Kasumi-1 (cell line): ENCODE data around the gene ZFP91.

Source experiments
- DNase-seq, 2 experiments: peaks; one replicate each; lab custom pipeline; 2025; lab: John Stamatoyannopoulos, UW

ZFP91 gene

GRCh38 chr11:58582437-58582836 lies 3.6 kb downstream of the ZFP91 start:
- no peak for DNase-seq

GRCh38 chr11:58586998-58587397 lies 8.1 kb downstream of the ZFP91 start:
- peak in 1 of 2 experiments; percentile 26 for DNase-seq

- DNase-seq: no peak
Measured at GRCh38 chr11:58591659-58592058, 12.8 kb downstream of the ZFP91 start.

- DNase-seq: no peak
Measured at GRCh38 chr11:58592760-58593472, 14.1 kb downstream of the ZFP91 start.

- DNase-seq: no peak
Measured at GRCh38 chr11:58594826-58595225, 16.0 kb downstream of the ZFP91 start.

GRCh38 chr11:58596621-58597020 lies 17.8 kb downstream of the ZFP91 start:
- DNase-seq: no peak

- DNase-seq: no peak
Measured at GRCh38 chr11:58597486-58598144, 18.8 kb downstream of the ZFP91 start.

GRCh38 chr11:58600510-58600909 lies 21.6 kb downstream of the ZFP91 start:
- DNase-seq: no peak

- no peak for DNase-seq
Measured at GRCh38 chr11:58606930-58607714, 28.3 kb downstream of the ZFP91 start.

GRCh38 chr11:58608331-58608730 lies 29.5 kb downstream of the ZFP91 start:
- no peak for DNase-seq

- DNase-seq: peak; percentile 72 to 76
Measured at GRCh38 chr11:58609723-58610122, 30.9 kb downstream of the ZFP91 start.

GRCh38 chr11:58613228-58613627 lies 34.4 kb downstream of the ZFP91 start:
- DNase-seq: no peak

- DNase-seq: no peak
Measured at GRCh38 chr11:58615559-58615958, 36.7 kb downstream of the ZFP91 start.

- no peak for DNase-seq
Measured at GRCh38 chr11:58616594-58616993, 37.7 kb downstream of the ZFP91 start.

- peak in 1 of 2 experiments; percentile 25 for DNase-seq
Measured at GRCh38 chr11:58617976-58618557, 39.2 kb downstream of the ZFP91 start.

GRCh38 chr11:58621586-58622262 lies 42.9 kb downstream of the ZFP91 start:
- no peak for DNase-seq

GRCh38 chr11:58622344-58622743 lies 43.5 kb downstream of the ZFP91 start, which contains the start of gene CNTF:
Gene CNTF (plus strand): TSS chr11:58622665. CDS start chr11:58622753, 88 bp downstream.
- DNase-seq: no peak

GRCh38 chr11:58625086-58625485 lies 46.2 kb downstream of the ZFP91 start:
- no peak for DNase-seq

- no peak for DNase-seq
Measured at GRCh38 chr11:58625826-58626460, 47.1 kb downstream of the ZFP91 start.

- no peak for DNase-seq
Measured at GRCh38 chr11:58626934-58627483, 48.1 kb downstream of the ZFP91 start.

GRCh38 chr11:58628446-58628845 lies 49.6 kb downstream of the ZFP91 start:
- DNase-seq: no peak
